GM18520 (cell line): Measurements from ENCODE around the gene GNAI3.

Source experiments
- ATAC-seq: cut with Tn5 transposase; IDR thresholded peaks from one replicate; pipeline ENCODE4 v1.9.1; 2021; ENCODE audit not compliant: unreplicated experiment

Gene GNAI3

GRCh38 chr1:109543988-109544735, 4.3 kb upstream of the GNAI3 start:
- no peak for ATAC-seq

- peak; percentile 35 for ATAC-seq
Observed at GRCh38 chr1:109546311-109547109, 1.9 kb upstream of the GNAI3 start.

GRCh38 chr1:109547463-109548320, 723 bp upstream of the GNAI3 start:
- ATAC-seq = no peak

GRCh38 chr1:109556563-109556962, 8.1 kb downstream of the GNAI3 start:
- no peak for ATAC-seq

- no peak for ATAC-seq
Observed at GRCh38 chr1:109557520-109557919, 9.1 kb downstream of the GNAI3 start.

DNA sequence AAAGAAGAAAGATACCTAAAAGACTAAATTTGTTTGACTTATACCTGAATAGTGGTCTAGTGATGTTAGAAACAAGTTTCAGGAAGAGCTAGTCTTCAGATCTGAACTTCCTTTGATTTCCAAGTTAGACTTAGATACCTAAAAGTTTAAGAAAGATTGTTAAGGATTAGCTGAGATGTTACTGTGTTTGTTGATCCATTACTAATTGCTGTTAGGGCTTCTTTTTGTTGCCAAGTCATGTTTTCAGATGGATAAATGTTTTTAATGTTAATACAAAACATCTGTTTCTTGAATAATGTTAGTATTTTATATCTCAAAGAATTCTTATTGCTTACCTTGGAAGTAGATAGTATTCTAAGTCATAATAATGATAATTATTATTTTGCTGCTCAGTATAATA, 11.6 kb downstream of the GNAI3 start:
- ATAC-seq = no peak

DNA sequence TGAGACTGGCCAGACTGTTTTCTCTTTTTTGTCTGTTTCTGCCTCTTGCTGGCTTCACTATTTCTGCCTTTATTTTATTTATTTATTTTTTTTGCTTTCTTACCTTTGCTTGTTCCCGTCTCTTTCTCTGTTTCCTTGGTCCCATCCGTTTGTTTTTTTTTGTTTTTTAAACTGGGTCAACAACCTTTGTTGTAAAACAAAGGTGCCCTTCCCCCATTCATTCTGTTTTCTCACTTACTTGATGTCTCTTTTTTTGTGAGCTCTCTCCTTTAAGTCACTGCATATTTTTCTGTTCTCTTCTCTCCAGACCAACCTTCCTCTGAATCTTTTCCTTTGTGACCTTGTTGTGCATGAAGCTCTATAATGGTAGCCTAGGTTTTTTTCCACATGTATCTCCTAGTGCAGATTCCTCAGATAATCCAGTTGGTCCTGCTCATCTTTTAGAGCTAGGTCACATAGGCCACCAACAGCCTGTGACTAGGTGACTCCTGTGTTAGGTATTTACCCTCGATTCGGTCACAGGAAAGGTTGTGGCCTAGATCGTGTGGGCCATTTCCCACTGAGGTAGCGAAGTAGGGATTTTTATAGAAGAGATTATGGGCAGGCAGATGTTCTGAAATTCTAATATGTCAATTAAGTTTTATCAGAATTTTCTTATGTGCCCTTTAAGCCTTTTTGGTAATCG, 15.9 kb downstream of the GNAI3 start:
- no peak for ATAC-seq

GRCh38 chr1:109565241-109565640, 16.8 kb downstream of the GNAI3 start:
- no peak for ATAC-seq

DNA sequence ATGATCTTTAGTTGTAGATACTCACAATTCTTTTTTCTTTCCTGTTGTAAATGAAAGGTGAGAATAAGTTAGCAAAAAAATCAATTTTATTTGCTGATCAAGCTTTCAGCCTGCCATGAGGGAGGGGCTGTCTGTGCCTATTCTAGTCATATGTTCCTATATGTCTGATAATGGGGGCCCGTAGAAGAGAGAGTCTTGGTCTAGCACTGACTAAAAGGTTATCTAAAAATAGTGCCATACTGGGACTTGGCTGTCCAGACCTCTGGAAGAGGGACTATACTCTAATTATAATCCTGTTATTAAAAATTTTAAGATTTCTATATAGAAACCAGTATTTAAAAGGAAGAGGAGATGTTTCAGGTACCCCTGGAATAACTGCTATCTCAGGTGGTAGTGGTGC, 18.6 kb downstream of the GNAI3 start:
- no peak for ATAC-seq

DNA sequence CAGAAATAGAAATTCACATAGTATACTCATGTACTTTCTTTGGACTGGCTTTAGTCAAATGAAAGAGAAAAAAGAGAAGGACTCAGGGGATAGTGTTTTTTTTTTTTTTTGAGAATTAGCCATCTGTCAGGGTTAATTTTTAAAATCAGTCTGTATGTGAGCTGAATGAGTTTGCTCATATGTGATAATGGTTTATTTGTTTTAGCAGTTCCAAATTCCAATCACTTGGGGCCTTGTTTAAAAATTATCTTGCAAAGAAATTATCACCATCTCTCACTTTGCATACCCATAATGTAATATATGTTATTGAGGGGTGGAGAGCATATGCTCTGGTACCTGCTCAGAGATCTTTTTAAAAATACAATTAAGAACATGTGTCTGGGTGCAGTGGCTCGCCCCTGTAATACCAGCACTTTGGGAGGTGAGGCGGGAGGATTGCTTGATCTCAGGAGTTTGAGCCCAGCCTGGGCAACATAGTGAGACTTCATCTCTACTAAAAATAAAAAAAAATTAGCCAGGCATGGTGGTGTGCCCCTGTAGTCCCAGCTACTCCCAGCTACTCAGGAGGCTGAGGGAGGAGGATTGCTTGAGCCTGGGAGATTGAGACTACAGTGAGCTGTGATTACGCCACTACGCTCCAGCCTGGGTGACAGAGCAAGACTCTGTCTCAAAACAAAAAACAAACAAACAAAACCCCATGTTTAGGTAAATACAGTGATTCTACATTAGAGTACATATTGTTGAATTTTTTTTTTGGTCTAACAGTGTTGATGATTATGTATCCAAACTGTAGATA, 19.7 kb downstream of the GNAI3 start:
- no peak for ATAC-seq

DNA sequence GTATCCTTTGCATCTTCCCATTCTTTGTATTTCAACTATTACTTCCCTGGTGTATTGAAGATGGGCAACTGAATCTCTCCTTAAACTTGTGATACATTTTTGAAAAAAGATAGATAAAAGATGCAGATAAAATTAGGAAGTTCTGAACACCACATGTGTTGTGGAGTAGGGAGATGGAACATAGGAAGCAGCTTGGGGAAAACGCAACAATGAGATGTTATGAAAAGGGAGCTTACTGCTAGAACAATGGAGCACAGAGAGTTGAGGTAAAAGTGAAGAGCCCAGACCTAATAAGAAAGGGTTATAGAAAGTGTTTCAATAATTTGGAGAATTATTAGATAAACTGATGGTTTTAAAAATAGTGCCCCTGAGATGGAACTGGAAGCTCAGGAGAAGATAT, 20.9 kb downstream of the GNAI3 start:
- no peak for ATAC-seq

DNA sequence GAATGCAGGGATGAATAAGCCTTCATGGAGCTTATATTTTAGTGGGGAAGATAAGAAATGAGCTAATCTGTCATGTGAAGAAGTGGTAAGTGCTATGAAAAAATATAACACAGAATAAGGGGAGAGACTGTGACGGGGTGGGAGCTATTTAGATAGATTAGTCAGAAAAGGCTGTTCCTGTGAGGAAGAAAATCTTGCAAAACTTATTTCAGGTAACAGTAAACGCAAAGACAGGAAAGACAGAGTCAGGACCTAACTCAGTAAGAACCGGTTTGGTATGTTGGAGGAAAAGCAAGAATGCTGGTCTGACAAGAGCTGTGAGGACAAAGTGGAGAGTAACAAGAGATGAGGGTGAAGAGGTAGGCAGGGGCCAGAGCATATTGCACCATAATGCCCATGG, 22.0 kb downstream of the GNAI3 start:
- no peak for ATAC-seq

DNA sequence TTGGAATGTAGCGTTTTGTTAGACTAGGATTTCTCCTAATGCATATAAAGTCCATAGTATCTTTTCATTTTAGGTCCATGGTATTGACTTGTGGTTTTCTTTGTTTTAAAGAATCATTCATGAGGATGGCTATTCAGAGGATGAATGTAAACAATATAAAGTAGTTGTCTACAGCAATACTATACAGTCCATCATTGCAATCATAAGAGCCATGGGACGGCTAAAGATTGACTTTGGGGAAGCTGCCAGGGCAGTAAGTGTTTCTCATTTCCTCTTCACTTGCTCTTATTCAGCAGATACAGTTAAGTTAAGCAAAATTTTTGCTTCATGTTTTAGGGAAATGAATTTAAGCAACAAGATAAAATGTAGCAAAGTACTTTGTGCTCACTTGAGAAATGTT, 25.4 kb downstream of the GNAI3 start:
- no peak for ATAC-seq

GRCh38 chr1:109578947-109579443, 30.6 kb downstream of the GNAI3 start:
- no peak for ATAC-seq

DNA sequence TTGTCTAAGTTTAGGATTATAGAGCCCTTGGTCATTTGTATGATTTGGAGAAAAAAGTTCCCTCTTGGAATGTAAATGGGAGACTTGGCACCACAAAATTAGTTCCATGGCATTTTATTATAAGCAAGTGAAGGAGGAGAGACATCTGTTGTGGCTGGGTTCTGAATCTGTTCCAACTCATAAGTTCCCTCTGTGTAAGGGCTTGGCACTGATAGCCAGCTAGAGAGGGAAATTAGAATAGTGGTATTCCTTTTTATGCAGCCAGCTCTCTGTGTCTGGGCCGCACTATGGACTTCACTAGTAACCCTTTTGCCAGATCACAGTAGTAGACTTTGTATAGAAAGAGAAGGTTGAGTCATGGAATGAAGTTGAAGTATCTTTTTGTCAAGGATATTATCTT, 31.1 kb downstream of the GNAI3 start:
- ATAC-seq = no peak

- ATAC-seq = no peak
Observed at GRCh38 chr1:109582021-109582420, 33.6 kb downstream of the GNAI3 start.

DNA sequence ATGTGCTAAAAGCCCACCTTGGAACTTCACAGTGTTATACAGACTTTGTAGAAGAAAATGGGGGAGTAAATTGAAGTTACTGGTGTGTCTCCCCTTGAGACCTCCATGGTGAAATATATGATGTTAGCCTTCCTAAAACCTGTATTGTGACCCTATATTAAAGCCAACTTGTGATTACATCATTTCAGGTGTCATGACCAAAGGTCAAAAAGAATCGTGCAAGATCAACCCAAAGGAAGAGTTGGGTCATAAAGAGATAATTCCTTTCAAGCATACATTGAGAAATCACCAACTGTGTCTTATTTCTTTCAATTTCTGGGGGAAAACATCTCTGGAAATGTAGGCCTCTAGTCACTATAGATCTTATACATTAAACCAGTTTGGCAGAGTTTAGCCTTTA, 36.4 kb downstream of the GNAI3 start:
- no peak for ATAC-seq

GRCh38 chr1:109586055-109586454, 37.6 kb downstream of the GNAI3 start:
- ATAC-seq = no peak

- ATAC-seq = no peak
Observed at GRCh38 chr1:109589177-109589576, 40.8 kb downstream of the GNAI3 start.

DNA sequence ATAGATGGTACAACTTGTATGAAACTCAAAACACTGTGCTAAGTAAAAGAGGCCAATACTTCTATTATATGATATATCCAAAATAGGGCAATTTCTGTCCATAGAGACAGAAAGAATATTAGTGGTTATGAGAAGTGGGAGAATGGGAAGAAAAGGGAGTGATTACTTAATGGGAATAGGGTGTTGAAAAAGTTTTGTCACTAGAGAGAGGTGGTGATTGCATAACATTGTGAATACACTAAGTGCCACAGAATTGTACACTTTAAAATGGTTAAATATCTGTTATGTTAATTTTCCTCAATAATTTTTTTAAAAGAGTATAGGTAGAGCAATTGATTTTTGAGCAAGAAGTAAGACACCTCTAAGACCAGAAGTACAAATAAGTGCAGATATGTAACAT, 41.3 kb downstream of the GNAI3 start:
- ATAC-seq = no peak
